Measurements from ENCODE around the gene RNASE8. TPM values are rescaled to one million over a fixed set of nuclear protein-coding genes. Genes with fewer than 3 reads are reported as not detected.
A peak's percentile ranks its signal among the peaks of the same experiment; 100 is the strongest.

The RNASE8 gene
- total RNA-seq, 1 experiment from 2014 or later, result not detected

GRCh38 chr14:21087294-21088091, 29.9 kb downstream of the RNASE8 start:
- H2AFZ ChIP-seq (ENCODE audit: low read length), result no peak overlapping the region
- H3K36me3 ChIP-seq (ENCODE audit: low read depth, low read length), result no peaks in the 10 kb centered on the region
- H3K79me2 ChIP-seq (ENCODE audit: low read length), result no peaks in the 10 kb centered on the region
- no peaks in the 10 kb centered on the region for H3K4me1 ChIP-seq (ENCODE audit: insufficient read depth, low read length)
- ChIA-PET POLR2A (ENCODE audit: unreplicated experiment) (interaction anchor here (0.7 kb wide), 1 partner anchor 478 kb away, joined by 7 read pairs; no protein-coding TSS in a partner anchor), CTCF (interaction anchor here (0.6 kb wide), 1 partner anchor 21 kb away, joined by 3 read pairs; no protein-coding TSS in a partner anchor)
- peak; percentile 49 for ATAC-seq
- H3K9me3 ChIP-seq (ENCODE audit: low read length), result no peaks in the 10 kb centered on the region
- H3K27ac ChIP-seq (ENCODE audit: low read length), result no peak overlapping the region
- no peak for TF ChIP-seq EZH2phosphoT487 (IDR thresholded peaks at IDR 0.05; ENCODE audit: borderline replicate concordance, low read length)
- TF ChIP-seq EZH2 (IDR thresholded peaks at IDR 0.05; ENCODE audit: low read length, unreplicated experiment), result no peak
- no peak for TF ChIP-seq CTCF (conservative IDR thresholded peaks at IDR 0.05; ENCODE audit: low read depth, low read length)
- H3K9me2 ChIP-seq (replicated peaks; ENCODE audit: low read length), result no peaks in the 10 kb centered on the region
- peak; percentile 53 for DNase-seq
- no peak overlapping the region for H3K9ac ChIP-seq (ENCODE audit: low read length)
- BruUV-seq (replicated peaks), result no TSS peak
- H3K4me3 ChIP-seq (ENCODE audit: low read length), result no peak overlapping the region
- no peak overlapping the region for H3K4me2 ChIP-seq (ENCODE audit: low read length)
- H3K27me3 ChIP-seq (ENCODE audit: low read length), result no peaks in the 10 kb centered on the region
- intact Hi-C loops (cut with micrococcal nuclease), result no loop called here
- no peaks in the 10 kb centered on the region for H3F3A ChIP-seq (ENCODE audit: low read length, unreplicated experiment)
- H4K20me1 ChIP-seq (ENCODE audit: low read length), result no peaks in the 10 kb centered on the region

- H3K27me3 ChIP-seq (ENCODE audit: low read length), result no peaks in the 10 kb centered on the region
- no peaks in the 10 kb centered on the region for H3K9me3 ChIP-seq (ENCODE audit: low read length)
- H3K9ac ChIP-seq (ENCODE audit: low read length), result no peak overlapping the region
- H4K20me1 ChIP-seq (ENCODE audit: low read length), result no peaks in the 10 kb centered on the region
- H3K4me2 ChIP-seq (ENCODE audit: low read length), result no peak overlapping the region
- H3K9me2 ChIP-seq (replicated peaks; ENCODE audit: low read length), result no peaks in the 10 kb centered on the region
- no peaks in the 10 kb centered on the region for H3K79me2 ChIP-seq (ENCODE audit: low read length)
- H3K4me1 ChIP-seq (ENCODE audit: insufficient read depth, low read length), result no peaks in the 10 kb centered on the region
- ChIA-PET POLR2A (ENCODE audit: unreplicated experiment) (no interaction called here), CTCF (interaction anchor here (1.2 kb wide), 1 partner anchor 22 kb away, joined by 3 read pairs; no protein-coding TSS in a partner anchor)
- H3K4me3 ChIP-seq (ENCODE audit: low read length), result no peak overlapping the region
- no peaks in the 10 kb centered on the region for H3F3A ChIP-seq (ENCODE audit: low read length, unreplicated experiment)
- no peak for ATAC-seq
- DNase-seq, result no peak
- intact Hi-C loops (cut with micrococcal nuclease), result no loop called here
- no peak overlapping the region for H3K27ac ChIP-seq (ENCODE audit: low read length)
- TF ChIP-seq EZH2phosphoT487 (IDR thresholded peaks at IDR 0.05; ENCODE audit: borderline replicate concordance, low read length) (no peak), EZH2 (IDR thresholded peaks at IDR 0.05; ENCODE audit: low read length, unreplicated experiment) (no peak), CTCF (conservative IDR thresholded peaks at IDR 0.05; ENCODE audit: low read depth, low read length) (no peak)
- no TSS peak for BruUV-seq (replicated peaks)
- no peak overlapping the region for H2AFZ ChIP-seq (ENCODE audit: low read length)
- H3K36me3 ChIP-seq (ENCODE audit: low read depth, low read length), result no peaks in the 10 kb centered on the region
Measured at GRCh38 chr14:21088687-21089086, 31.1 kb downstream of the RNASE8 start.

- H4K20me1 ChIP-seq (ENCODE audit: low read length), result no peaks in the 10 kb centered on the region
- H3K79me2 ChIP-seq (ENCODE audit: low read length), result no peaks in the 10 kb centered on the region
- ATAC-seq (no peak), DNase-seq (no peak)
- ChIA-PET POLR2A (ENCODE audit: unreplicated experiment) (interaction anchor here (0.5 to 0.7 kb wide), 2 partner anchors 9 to 1124 kb away, joined by 3 to 18 read pairs; no protein-coding TSS in a partner anchor), CTCF (interaction anchor here (0.7 to 1.2 kb wide), 2 partner anchors 21 to 22 kb away, joined by 3 read pairs; no protein-coding TSS in a partner anchor)
- intact Hi-C loops (cut with micrococcal nuclease), result no loop called here
- no TSS peak for BruUV-seq (replicated peaks)
- H3K27ac ChIP-seq (ENCODE audit: low read length), result no peak overlapping the region
- no peaks in the 10 kb centered on the region for H3K27me3 ChIP-seq (ENCODE audit: low read length)
- H3K4me1 ChIP-seq (ENCODE audit: insufficient read depth, low read length), result no peaks in the 10 kb centered on the region
- no peaks in the 10 kb centered on the region for H3K9me3 ChIP-seq (ENCODE audit: low read length)
- no peaks in the 10 kb centered on the region for H3K9me2 ChIP-seq (replicated peaks; ENCODE audit: low read length)
- no peak overlapping the region for H3K4me2 ChIP-seq (ENCODE audit: low read length)
- TF ChIP-seq CTCF (conservative IDR thresholded peaks at IDR 0.05; ENCODE audit: low read depth, low read length) (no peak), EZH2phosphoT487 (IDR thresholded peaks at IDR 0.05; ENCODE audit: borderline replicate concordance, low read length) (no peak), EZH2 (IDR thresholded peaks at IDR 0.05; ENCODE audit: low read length, unreplicated experiment) (no peak)
- H3K4me3 ChIP-seq (ENCODE audit: low read length), result no peak overlapping the region
- no peak overlapping the region for H3K9ac ChIP-seq (ENCODE audit: low read length)
- no peak overlapping the region for H2AFZ ChIP-seq (ENCODE audit: low read length)
- H3F3A ChIP-seq (ENCODE audit: low read length, unreplicated experiment), result no peaks in the 10 kb centered on the region
- H3K36me3 ChIP-seq (ENCODE audit: low read depth, low read length), result no peaks in the 10 kb centered on the region
Measured at GRCh38 chr14:21089271-21089670, 31.6 kb downstream of the RNASE8 start.

All from PC-3 (cell line).